ENCODE data around the gene IFI6.

DNA sequence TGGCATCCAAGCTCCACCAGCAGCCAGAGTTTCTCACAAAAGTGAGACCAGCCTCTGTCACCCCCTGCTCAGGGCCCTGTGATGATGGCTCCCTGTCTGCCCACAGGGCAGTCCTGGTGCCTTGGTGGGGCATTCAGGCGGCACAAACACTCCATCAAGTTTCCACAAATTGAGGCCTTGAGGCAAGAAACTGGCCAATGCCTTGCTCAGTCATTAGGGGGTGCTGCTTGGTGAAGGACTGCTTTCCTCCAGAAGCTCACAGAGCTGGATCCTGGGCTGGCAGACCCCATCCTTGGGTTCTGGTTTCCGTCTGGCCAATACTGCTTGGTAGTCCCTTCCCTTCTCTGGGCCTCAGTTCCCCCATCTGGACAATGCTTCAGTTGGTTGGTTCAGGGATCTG is 55.6 kb downstream of the IFI6 start:
- TF ChIP-seq ZNF317 (CRISPR knock-in tag; IDR thresholded peaks at IDR 0.05) (no peak), TP53 (CRISPR knock-in tag; conservative IDR thresholded peaks at IDR 0.05) (no peak), RFX5 (IDR thresholded peaks at IDR 0.05; ENCODE audit: low read depth, low read length) (no peak), ZNF232 (CRISPR knock-in tag; IDR thresholded peaks at IDR 0.05; ENCODE audit: borderline replicate concordance) (no peak)
- TF ChIP-seq, protein P1, sequence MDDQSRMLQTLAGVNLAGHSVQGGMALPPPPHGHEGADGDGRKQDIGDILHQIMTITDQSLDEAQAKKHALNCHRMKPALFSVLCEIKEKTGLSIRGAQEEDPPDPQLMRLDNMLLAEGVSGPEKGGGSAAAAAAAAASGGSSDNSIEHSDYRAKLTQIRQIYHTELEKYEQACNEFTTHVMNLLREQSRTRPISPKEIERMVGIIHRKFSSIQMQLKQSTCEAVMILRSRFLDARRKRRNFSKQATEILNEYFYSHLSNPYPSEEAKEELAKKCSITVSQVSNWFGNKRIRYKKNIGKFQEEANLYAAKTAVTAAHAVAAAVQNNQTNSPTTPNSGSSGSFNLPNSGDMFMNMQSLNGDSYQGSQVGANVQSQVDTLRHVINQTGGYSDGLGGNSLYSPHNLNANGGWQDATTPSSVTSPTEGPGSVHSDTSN (CRISPR knock-in tag; IDR thresholded peaks at IDR 0.05; ENCODE audit: borderline replicate concordance), result no peak
- TF ChIP-seq, protein P2, sequence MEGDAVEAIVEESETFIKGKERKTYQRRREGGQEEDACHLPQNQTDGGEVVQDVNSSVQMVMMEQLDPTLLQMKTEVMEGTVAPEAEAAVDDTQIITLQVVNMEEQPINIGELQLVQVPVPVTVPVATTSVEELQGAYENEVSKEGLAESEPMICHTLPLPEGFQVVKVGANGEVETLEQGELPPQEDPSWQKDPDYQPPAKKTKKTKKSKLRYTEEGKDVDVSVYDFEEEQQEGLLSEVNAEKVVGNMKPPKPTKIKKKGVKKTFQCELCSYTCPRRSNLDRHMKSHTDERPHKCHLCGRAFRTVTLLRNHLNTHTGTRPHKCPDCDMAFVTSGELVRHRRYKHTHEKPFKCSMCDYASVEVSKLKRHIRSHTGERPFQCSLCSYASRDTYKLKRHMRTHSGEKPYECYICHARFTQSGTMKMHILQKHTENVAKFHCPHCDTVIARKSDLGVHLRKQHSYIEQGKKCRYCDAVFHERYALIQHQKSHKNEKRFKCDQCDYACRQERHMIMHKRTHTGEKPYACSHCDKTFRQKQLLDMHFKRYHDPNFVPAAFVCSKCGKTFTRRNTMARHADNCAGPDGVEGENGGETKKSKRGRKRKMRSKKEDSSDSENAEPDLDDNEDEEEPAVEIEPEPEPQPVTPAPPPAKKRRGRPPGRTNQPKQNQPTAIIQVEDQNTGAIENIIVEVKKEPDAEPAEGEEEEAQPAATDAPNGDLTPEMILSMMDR (CRISPR knock-in tag; IDR thresholded peaks at IDR 0.05), result peak; percentile 26; the same call in 1 of the 2 replicates
